ENCODE measurements around the gene RAD51B. TPM values are rescaled to one million over a fixed set of nuclear protein-coding genes. Genes with fewer than 3 reads are reported as not detected.

RAD51B gene
- total RNA-seq, 1 experiment from 2014 or later, result 20.0 TPM

- no peak for TF ChIP-seq CTCF (IDR thresholded peaks at IDR 0.05 in 2 of 3, conservative IDR thresholded peaks at IDR 0.05 in 1 of 3; ENCODE audit: borderline replicate concordance in 1 of 3, insufficient read depth in 1 of 3, low read depth in 2 of 3, low read length in 2 of 3)
- no peak for TF ChIP-seq POLR2A (IDR thresholded peaks at IDR 0.05; ENCODE audit: borderline replicate concordance, extremely low read depth, insufficient read depth, insufficient read length)
- peak; percentile 97 for TF ChIP-seq JUND (IDR thresholded peaks at IDR 0.05)
- no peak for TF ChIP-seq EZH2 (IDR thresholded peaks at IDR 0.05)
- peak; percentile 62 for TF ChIP-seq ATF3 (IDR thresholded peaks at IDR 0.05)
- TF ChIP-seq MAX (IDR thresholded peaks at IDR 0.05), result peak; percentile 67
- no peak for TF ChIP-seq REST (IDR thresholded peaks at IDR 0.05; ENCODE audit: low read depth)
Observed at GRCh38 chr14:68464711-68465110, 645.1 kb downstream of the RAD51B start (continued).

- peak overlapping the region; percentile 53 for H3K9ac ChIP-seq (ENCODE audit: low read length)
- H3K36me3 ChIP-seq (ENCODE audit: control insufficient read depth in 1 of 2, insufficient read depth in 2 of 2, low read length in 2 of 2), result no peaks in the 10 kb centered on the region
- H3K27ac ChIP-seq (ENCODE audit: low read depth, low read length), result peak overlapping the region; percentile 92
- H3K4me3 ChIP-seq (replicated peaks in 1 of 2; ENCODE audit: low read depth in 1 of 2, low read length in 2 of 2), result peak overlapping the region; percentile 1 to 41
- H4K20me1 ChIP-seq (ENCODE audit: insufficient read depth), result no peaks in the 10 kb centered on the region
- no peaks in the 10 kb centered on the region for H3K27me3 ChIP-seq (ENCODE audit: insufficient read depth, low read length)
- no peaks in the 10 kb centered on the region for H3K79me2 ChIP-seq (ENCODE audit: insufficient read depth, low read length)
- H3K4me1 ChIP-seq (ENCODE audit: control insufficient read depth in 1 of 2, insufficient read depth in 2 of 2, low read length in 2 of 2), result peaks cover 74 to 84% of the 10 kb centered on the region in 2 experiments
- ATAC-seq (peak; percentile 55), DNase-seq (ENCODE audit: low read depth, low spot score) (peak; percentile 78)
- TF ChIP-seq SP1 (IDR thresholded peaks at IDR 0.05; ENCODE audit: low read depth) (peak; percentile 60; the same call in 1 of the 2 replicates), CTCF (IDR thresholded peaks at IDR 0.05 in 2 of 3, conservative IDR thresholded peaks at IDR 0.05 in 1 of 3; ENCODE audit: borderline replicate concordance in 1 of 3, insufficient read depth in 1 of 3, low read depth in 2 of 3, low read length in 2 of 3) (no peak), ZBTB33 (IDR thresholded peaks at IDR 0.05; ENCODE audit: extremely low read depth, insufficient replicate concordance, low read length) (no peak), POLR2AphosphoS5 (IDR thresholded peaks at IDR 0.05; ENCODE audit: low read depth, low read length) (0 out of 2 replicates have a peak, but pooled peaks have one; percentile 33), FOSL1 (IDR thresholded peaks at IDR 0.05; ENCODE audit: low read depth) (peak; percentile 87), CEBPB (IDR thresholded peaks at IDR 0.05; ENCODE audit: low read depth) (0 out of 2 replicates have a peak, but pooled peaks have one; percentile 16), JUND (IDR thresholded peaks at IDR 0.05) (peak; percentile 84)
- no TSS peak for BruUV-seq (replicated peaks)
- H3K9me2 ChIP-seq (ENCODE audit: insufficient read depth), result no peaks in the 10 kb centered on the region
- ChIA-PET POLR2A (interaction anchor here (1.5 kb wide), 1 partner anchor 80 kb away, joined by 4 read pairs; no protein-coding TSS in a partner anchor), CTCF (interaction anchor here (0.6 kb wide), 1 partner anchor 13 kb away, joined by 3 read pairs; no protein-coding TSS in a partner anchor), RAD21 (ENCODE audit: low non-redundant PET in 1 of 2, low total read pairs in 2 of 2, uncharacterized antibody in 2 of 2, unreplicated experiment in 2 of 2) (no interaction called here)
- H2AFZ ChIP-seq (ENCODE audit: low read depth, low read length, poor library complexity, severe bottlenecking), result no peak overlapping the region
- intact Hi-C loops (cut with micrococcal nuclease), result loop anchor here (10.0 kb wide), 2 partner anchors 218 to 522 kb away; no protein-coding TSS in a partner anchor
- H3K9me3 ChIP-seq (ENCODE audit: control insufficient read depth in 1 of 2, insufficient read depth in 1 of 2, low read depth in 1 of 2, low read length in 2 of 2), result no peaks in the 10 kb centered on the region
- H3K4me2 ChIP-seq (ENCODE audit: low read length), result peak overlapping the region; percentile 69
Observed at GRCh38 chr14:68466491-68466977, 647.0 kb downstream of the RAD51B start.

All from HCT116 (cell line).